Activated CD8-positive, alpha-beta memory T cell treated with anti-CD3 and anti-CD28 coated beads, Interleukin-2, amount 50 U/mL, for 4 hours (primary cell): Measurements from ENCODE around the gene LEUTX.

ENCODE experiments used
- DNase-seq: peaks from one replicate; pipeline ENCODE4 v3.0.0-alpha.2; 2020

Gene LEUTX

DNA sequence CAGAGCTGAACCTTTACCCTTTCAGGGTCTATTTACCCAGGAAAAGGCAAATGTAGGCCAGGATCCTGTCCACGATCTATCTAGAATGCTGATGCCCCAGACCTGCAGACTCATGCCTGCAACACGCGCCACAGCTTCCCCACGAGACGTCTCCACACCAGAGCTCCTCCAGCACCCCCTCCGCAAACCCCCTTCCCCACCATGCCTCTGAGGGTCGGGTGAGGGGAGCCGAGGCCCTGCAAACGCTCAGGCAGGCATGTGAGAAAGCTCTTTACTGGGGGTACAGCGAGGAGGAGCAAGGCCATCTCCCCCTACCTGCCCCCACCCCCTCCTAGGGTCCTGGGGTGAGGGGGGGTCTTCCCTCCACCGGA is 46.4 kb downstream of the LEUTX start:
- DNase-seq: no peak

DNA sequence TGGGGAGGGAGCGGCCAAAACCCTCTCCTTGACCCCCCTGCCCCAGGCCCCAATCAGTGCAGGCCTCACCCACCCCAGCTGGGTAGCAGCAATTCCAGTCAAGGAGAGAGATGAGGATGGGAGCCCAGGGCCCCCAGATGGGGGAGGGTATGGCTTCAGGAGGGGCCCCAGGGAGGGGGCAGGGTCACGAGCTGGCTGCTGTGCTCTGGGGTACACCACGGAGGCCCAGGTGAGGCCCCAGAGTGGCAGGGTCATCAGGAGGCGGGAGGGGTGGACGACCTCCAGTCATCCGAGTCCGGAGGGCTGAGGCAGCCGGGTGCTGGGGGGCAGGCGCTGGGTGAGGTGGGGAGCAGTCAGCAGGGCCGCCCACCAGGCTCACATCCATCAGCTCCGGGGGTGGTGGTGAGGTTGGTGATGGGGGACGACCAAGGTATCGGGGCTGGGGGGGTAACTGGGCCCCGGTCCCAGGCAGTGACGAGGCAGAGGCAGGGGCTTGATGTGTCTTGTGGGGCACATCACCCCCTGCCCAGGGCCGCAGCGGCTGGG is 47.0 kb downstream of the LEUTX start:
- DNase-seq: no peak

DNA sequence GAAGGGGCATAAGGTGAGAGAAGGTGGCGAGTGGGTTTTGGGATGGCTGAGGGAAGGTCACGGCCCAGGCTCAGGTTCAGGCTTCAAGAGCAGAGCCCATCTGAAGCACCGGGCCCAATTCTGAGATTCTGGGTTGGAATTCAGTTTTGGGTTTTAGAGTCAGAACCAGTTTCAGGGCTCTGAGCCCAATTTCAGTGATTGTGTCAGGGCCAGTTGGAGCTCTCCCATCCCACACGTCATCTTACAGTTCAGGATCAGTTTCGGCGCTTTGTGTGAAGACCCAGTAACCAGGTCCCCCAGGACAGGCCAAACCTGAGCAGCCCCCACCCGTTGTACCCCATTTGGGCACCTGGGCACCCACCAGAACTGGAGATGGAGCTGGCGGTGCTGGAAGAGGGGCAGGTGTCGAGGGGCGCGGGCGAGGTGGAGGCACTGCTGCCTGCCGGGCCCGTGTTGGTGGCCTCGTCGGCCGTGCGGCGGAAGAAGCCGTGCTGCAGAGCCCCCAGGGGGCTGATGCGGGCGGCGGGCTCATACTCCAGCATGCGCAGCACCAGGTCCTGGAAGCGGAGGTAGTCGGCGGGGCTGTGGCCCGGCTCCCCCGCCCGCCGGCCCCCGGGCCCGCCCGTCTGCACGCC is 47.8 kb downstream of the LEUTX start:
- DNase-seq: no peak

DNA sequence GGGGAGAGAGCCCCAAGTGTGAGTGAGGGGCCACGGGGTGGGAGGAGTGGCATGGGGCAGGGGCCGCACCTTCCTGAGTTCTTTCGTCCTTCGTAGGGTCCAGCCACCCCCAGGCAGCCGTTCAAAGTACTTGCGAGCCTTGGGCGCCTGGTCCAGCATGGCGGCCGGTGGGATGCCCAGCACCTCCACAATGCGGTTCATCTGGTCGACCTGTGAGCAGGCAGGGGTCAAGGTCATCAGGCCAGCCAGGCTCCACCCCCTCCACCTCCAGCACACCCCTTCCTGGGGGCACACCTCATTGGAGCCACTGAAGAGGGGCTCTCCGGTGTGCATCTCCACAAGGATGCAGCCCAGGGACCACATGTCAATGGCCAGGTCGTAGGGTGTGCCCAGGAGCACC is 48.6 kb downstream of the LEUTX start:
- DNase-seq: no peak

DNA sequence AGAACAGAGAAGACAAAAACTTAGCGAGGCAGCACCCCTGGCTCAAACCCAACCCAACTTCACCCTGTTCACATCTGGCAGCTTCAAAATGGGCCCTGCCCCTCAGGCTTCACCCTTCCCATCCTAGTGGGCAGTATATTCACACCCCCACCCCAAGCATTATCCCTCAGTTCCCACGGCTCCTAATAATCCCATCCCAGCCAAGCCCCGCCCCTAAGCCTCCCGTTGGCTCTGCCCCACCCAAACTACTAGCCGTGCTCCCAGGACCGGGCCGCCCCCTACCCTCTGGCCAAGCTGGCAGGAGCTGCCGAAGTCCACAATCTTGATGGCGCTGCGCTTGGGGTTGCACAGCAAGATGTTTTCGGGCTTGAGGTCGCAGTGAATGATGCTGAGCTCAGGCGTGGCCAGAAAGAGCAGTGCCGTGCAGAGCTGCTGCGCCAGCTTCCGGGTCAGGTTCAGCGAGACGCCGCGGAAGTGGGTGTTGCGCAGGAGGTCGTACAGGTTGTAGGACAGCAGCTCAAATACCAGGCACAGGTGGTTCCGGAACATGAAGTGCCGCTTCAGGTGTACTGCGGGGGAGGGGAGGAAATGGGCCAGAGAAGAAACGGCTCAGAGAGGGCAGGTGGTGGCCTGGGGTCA is 49.5 kb downstream of the LEUTX start:
- no peak for DNase-seq

DNA sequence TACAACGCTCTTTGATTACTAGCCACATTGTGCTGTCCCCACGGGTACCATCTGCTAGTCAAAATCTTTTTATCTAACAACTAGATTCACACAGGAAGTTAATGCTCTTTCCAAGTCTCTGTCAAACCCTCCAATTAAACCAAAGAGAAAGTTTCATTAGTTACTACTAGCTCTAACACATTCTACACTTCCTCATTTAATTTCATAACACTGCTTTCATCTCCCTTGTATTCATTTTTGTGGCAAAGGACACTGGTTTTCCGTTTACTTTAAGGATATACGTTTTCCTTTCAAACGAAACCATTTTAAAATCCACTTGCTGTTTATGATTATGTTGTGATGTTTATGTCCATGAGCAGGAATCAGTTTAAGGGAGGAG is 50.0 kb downstream of the LEUTX start:
- no peak for DNase-seq

DNA sequence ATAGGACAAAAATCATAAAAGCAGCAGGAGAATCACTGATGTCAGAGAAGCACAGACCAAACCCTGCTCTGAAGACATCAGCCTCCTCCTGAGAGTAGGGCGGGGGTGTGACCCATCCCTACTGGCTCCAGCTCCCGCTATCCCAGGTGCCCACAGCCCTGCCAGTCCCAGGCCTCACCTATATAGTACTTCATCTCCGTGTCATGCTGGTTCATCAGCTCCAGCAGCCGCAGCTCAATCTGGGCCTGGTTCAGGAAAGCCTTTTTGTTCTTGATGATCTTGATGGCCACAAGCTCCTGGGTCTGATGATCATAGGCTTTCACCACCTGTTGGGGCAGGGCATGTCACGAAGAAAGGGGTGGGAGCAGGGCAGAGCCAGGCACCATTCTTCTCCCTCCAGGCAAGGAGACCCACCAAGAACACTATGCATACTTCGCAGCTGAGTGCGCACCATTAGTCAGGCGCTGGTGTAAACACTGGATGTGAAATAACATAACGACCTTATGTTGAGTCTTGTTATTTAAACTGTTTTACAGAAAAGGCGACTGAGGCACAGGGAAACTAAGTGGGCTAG is 51.1 kb downstream of the LEUTX start:
- DNase-seq: no peak

DNA sequence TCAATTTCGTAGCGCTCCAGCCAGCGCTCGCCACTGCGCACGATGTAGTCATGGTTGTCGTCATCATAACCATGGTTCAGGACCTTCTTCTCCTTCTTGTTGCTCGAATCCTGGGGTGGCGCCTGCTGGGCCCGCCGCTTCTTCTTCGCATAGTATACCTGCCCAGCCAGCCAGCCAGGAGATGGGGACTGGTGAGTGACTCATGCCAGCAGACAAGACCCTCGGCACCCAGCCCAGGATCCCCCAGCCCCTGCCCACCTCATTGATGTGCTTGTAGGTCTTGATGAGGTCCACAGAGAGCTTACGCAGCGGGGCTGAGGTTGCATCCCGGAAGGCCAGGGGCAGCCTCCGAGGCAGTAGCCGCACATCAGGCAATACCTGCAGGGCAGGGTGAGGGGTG is 51.8 kb downstream of the LEUTX start:
- no peak for DNase-seq

DNA sequence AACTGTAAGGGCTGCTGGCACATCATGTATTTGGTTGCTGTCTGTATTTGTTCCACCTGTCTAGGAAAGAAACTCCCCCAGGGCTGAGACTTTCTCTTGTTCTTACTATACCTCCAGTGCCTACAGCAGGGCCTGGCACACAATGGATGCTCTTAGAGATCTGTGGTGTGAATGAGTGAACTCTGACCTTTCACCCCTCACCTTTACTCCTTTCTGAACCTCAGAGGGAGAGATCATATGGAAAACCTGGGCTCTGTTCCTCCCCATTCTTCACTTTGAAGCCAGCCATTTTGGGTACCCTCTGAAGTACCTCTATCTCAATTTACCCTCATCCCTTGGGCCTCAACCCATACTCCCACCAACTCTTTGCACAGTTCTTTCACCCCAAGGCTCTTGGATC is 52.2 kb downstream of the LEUTX start:
- DNase-seq: no peak

DNA sequence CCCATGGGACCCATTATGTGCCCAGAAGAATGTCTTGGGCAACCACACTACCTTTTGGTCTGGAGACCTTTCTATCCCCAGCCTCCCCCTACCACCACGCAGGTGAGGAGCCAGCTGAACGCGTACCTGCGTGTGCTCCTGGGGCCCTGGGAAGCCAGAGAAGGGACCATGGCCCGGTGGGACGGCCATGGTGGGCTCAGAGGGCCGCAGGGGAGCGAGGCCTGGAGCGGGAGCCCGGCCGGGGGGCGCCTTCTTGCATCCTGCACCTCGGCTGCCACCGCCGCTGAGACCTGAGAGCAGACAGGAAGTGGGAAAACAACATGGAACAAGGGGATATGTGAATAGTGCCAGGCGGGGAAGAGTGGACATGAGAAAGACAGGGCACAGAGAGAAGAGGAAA is 53.0 kb downstream of the LEUTX start:
- no peak for DNase-seq

DNA sequence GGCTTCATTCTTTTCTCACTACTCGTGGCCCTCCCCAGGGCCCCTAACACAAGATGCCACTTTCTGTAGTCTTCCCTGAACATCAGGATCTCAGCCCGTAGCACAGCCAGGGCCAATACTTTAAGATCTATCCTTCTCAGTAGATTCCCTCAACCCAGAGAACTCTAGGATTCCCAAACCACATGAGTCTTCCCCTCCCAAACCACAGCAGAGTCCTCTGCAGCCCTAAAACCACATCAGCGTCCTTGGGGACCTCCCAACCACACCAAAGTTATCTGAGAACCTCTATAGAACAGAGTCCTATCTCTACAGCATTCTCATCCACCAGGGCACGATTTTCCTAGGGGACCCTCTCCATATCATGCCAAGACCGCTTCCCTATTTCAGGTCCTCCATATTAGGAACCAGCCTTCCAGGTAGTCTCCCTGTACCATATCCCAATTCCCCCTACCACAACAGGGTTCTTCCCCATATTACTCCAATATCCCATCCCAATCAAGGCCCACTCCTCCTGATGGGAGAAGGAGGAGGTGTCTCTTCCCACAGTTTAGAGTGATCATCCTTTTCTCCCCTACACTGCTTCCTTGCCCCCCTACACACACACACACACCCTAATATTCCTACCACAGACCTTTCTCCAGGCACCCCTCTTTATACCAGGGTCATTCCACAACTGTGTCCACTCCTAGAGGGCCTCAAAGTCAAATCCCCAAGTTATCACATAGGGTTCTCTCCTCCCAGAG is 53.9 kb downstream of the LEUTX start:
- DNase-seq: no peak

DNA sequence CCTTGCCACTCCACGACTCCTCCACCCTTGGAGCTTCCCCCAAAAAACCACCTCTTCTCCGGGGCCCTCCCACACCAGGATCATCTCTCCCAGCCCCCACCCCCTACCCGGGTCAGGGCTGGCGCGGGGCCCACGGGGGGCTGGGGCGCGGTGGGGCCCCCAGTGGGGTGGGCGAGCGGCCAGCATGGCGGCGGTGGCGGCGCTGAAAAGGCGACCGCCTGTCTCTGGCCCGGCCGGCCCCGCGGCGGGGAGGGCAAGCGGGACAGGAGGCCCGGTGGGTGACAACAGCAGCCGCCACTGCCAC is 54.5 kb downstream of the LEUTX start:
- no peak for DNase-seq

DNA sequence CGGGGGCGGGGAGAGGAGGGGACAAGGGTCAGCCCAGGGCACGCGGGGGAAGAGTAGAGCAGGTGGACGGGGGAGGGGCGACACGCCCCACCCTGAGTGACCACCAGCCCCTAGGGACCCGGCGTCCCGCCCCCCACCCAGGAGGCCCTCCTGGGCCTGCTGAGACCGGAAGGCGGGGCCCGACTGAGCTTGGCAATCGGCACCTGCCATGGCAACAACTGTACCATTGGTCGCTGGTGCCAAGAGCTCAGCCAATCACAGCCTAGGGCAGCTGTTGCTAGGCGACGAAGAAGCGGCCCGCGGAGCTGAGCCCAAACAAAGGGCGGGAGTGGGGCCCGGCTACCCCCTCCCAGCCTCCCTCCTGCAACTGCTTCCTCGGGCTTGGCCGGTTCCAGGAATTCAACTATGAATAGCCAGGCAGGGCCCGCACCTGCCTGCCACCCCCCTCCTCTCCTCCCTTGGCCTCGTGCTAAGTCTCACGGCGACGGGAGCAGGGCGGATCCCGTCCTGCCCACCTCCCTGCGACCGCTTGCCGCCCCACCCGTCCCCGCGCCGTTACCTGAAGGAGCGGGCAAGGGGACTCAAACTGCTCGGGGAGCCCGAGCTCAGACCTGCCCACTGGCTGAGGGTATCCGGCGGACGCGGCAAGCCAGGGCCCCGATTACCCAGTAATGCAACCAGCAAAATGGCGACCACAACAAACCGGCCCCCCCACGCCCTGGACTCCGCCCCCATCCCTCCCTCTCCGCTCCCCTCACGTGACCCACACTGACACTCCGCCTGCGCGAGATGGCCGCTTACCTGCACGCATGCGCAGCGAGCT is 55.0 kb downstream of the LEUTX start, which contains the start of gene DYRK1B:
TSS of gene DYRK1B (minus strand) at position 699 of the 823 bp plus-strand sequence. CDS start 2,295 bp downstream, outside the sequence.
- DNase-seq: peak; percentile 96

DNA sequence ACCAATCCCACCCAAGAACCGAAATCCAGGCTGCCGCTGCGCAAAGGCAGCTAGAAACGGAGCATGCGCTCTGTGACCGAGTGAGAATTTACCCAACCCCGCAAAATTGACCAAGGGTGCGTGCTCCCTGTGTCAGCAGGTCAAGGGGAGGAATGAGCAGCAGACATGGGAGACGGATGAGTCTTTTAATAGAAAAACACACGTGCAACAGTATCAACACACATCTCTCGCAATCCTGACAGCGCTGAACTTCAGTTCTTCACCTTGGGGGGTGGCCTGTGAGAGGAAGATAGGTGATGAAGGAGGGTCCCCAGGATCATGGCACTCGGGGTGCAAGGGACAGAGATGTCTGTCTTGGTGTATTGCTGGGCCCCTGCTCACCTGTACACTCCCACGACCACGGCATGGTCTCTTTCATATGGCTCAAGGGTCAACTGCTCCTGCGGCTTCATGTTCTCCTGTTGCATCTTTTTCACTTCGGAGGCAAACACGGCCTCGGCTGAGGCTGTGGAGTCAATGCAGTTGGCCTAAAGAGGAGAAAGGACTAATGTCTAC is 55.7 kb downstream of the LEUTX start:
- no peak for DNase-seq
